ENCODE data around the gene TMEM14A.

GRCh38 chr6:52736145-52736544, 65.2 kb downstream of the TMEM14A start:
- TF ChIP-seq CTCF (IDR thresholded peaks at IDR 0.05; ENCODE audit: low read depth, low read length) (no peak), EZH2phosphoT487 (IDR thresholded peaks at IDR 0.05; ENCODE audit: low read depth) (no peak)

Measured in OCI-LY3 (cell line).